Endodermal cell (in vitro differentiated cells): Measurements from ENCODE around the gene ULBP3. TPM values are rescaled to one million over a fixed set of nuclear protein-coding genes. Genes with fewer than 3 reads are reported as not detected.
"Not testable (repeated sequence)": the region's sequence is repeated elsewhere in the genome, so short reads cannot be mapped to it uniquely, and the experiment has no call there.

Experiments used
- DNase-seq: peaks from one replicate; pipeline ENCODE4 v3.0.0-alpha.2; 2017
- H3K27ac ChIP-seq: 2 replicates; pipeline ENCODE4 v1.5.1; 2013; ENCODE audit warnings: mild to moderate bottlenecking, low read depth, low read length, moderate library complexity
- H3K27me3 ChIP-seq: 2 replicates; pipeline ENCODE4 v1.6.1; 2013; ENCODE audit warnings: mild to moderate bottlenecking, low read length, moderate library complexity; ENCODE audit not compliant: insufficient read depth, control insufficient read depth, poor library complexity, severe bottlenecking
- H3K36me3 ChIP-seq: 2 replicates; pipeline ENCODE4 v1.7.0; 2013; ENCODE audit warnings: mild to moderate bottlenecking, low read length, moderate library complexity; ENCODE audit not compliant: control insufficient read depth, insufficient read depth
- H3K4me1 ChIP-seq: one replicate; pipeline ENCODE4 v1.7.0; 2013; ENCODE audit warnings: low read length; ENCODE audit not compliant: control insufficient read depth, insufficient read depth
- H3K4me3 ChIP-seq: 2 replicates; pipeline ENCODE4 v1.5.1; 2013; ENCODE audit warnings: mild to moderate bottlenecking, low read length, moderate library complexity
- H3K9ac ChIP-seq: 2 replicates; pipeline ENCODE4 v1.6.1; 2013; ENCODE audit warnings: mild to moderate bottlenecking, low read length, moderate library complexity; ENCODE audit not compliant: poor library complexity, severe bottlenecking; ENCODE audit errors: extremely low read depth
- H3K9me3 ChIP-seq: 2 replicates; pipeline ENCODE4 v1.6.1; 2013; ENCODE audit warnings: mild to moderate bottlenecking, low read length, moderate library complexity; ENCODE audit not compliant: control insufficient read depth
- H3K27ac Mint-ChIP-seq: 2 replicates; pipeline ENCODE4 v1.8.0; 2020; ENCODE audit warnings: mixed read lengths
- H3K27me3 Mint-ChIP-seq: 2 replicates; pipeline ENCODE4 v1.8.0; 2021; ENCODE audit warnings: mild to moderate bottlenecking, mixed read lengths; ENCODE audit not compliant: insufficient read depth
- H3K36me3 Mint-ChIP-seq: 2 replicates; pipeline ENCODE4 v1.8.0; 2020; ENCODE audit warnings: low read depth, mixed read lengths
- H3K4me1 Mint-ChIP-seq: 2 replicates; pipeline ENCODE4 v1.8.0; 2020; ENCODE audit warnings: mixed read lengths
- H3K4me3 Mint-ChIP-seq: 2 replicates; pipeline ENCODE4 v1.8.0; 2020; ENCODE audit warnings: mild to moderate bottlenecking, moderate library complexity, mixed read lengths
- H3K9me3 Mint-ChIP-seq: 2 replicates; pipeline ENCODE4 v1.8.0; 2020; ENCODE audit warnings: mild to moderate bottlenecking, mixed read lengths
- WGBS, 2 experiments: methylation state at CpG; one replicate each; pipeline versions ENCODE4 v1.1.5 to v1.1.7; 2013; ENCODE audit warnings: missing lambda C conversion rate in 2 of 2, mixed read lengths in 1 of 2; ENCODE audit not compliant: insufficient coverage in 1 of 2, insufficient read length in 1 of 2; 5-methylcytosine and 5-hydroxymethylcytosine counted together
- total RNA-seq, 2 donors: library from RNA; stranded (reverse); fragmentation: NEBNext Ultra II Directional in 1 of 2; extraction: Animal tissue kit (Norgen Biotek cat#: 25700) in 1 of 2; gene quantifications; 2 replicates in 1 of 2; 3 replicates in 1 of 2; pipeline ENCODE4 v1.2.1, GENCODE V29; 2021

The ULBP3 gene
- total RNA-seq, 2 donors from 2014 or later = 4.4 to 5.4 TPM

- not testable (repeated sequence) for H3K9ac ChIP-seq, H3K27ac ChIP-seq, H3K36me3 ChIP-seq, H3K4me1 Mint-ChIP-seq, H3K36me3 Mint-ChIP-seq, H3K27ac Mint-ChIP-seq, H3K9me3 Mint-ChIP-seq, H3K4me1 ChIP-seq, H3K4me3 Mint-ChIP-seq, H3K4me3 ChIP-seq, H3K9me3 ChIP-seq
- H3K27me3 ChIP-seq = peaks cover 98% of the 10 kb centered on the region
- WGBS, 2 experiments = 5% methylated on average over 36 of the region's 50 CpGs; no CpG with 5 or more reads in 1 of the 2 experiments
- peak; percentile 48 for DNase-seq
- peaks cover 96% of the 10 kb centered on the region for H3K27me3 Mint-ChIP-seq
Measured at GRCh38 chr6:150014623-150015280, 54.2 kb downstream of the ULBP3 start.

- 10% methylated on average over 9 of the region's 24 CpGs; no CpG with 5 or more reads in 1 of the 2 experiments for WGBS, 2 experiments
- peak; percentile 7 for DNase-seq
- not testable (repeated sequence) for H3K4me3 Mint-ChIP-seq, H3K9me3 ChIP-seq, H3K9ac ChIP-seq, H3K36me3 ChIP-seq, H3K9me3 Mint-ChIP-seq, H3K27ac Mint-ChIP-seq, H3K27ac ChIP-seq, H3K4me1 Mint-ChIP-seq, H3K4me1 ChIP-seq, H3K4me3 ChIP-seq, H3K36me3 Mint-ChIP-seq
- H3K27me3 Mint-ChIP-seq = peaks cover 97% of the 10 kb centered on the region
- peaks cover 100% of the 10 kb centered on the region for H3K27me3 ChIP-seq
Measured at GRCh38 chr6:150013785-150014622, 54.9 kb downstream of the ULBP3 start.

- not testable (repeated sequence) for H3K4me3 ChIP-seq, H3K4me1 ChIP-seq, H3K4me3 Mint-ChIP-seq, H3K36me3 Mint-ChIP-seq, H3K27ac Mint-ChIP-seq, H3K9me3 ChIP-seq, H3K36me3 ChIP-seq, H3K9me3 Mint-ChIP-seq, H3K4me1 Mint-ChIP-seq, H3K9ac ChIP-seq, H3K27ac ChIP-seq
- peak; percentile 24 for DNase-seq
- peaks cover 97% of the 10 kb centered on the region for H3K27me3 Mint-ChIP-seq
- WGBS, 2 experiments = 44 to 47% methylated on average over 5 to 8 of the region's 8 CpGs
- H3K27me3 ChIP-seq = peaks cover 100% of the 10 kb centered on the region
Measured at GRCh38 chr6:150012846-150013784, 55.8 kb downstream of the ULBP3 start.

Other genes starting within 250 kb of the ULBP3 start
- gene LRP11, start 204.8 kb downstream of the ULBP3 start, total RNA-seq = 1 to 10 TPM; 3.6 to 6.0 TPM
- not detected for gene RAET1E, start 171.0 kb downstream of the ULBP3 start, total RNA-seq
- not detected for gene RAET1G, start 146.0 kb downstream of the ULBP3 start, total RNA-seq
- gene ULBP2, start 127.1 kb downstream of the ULBP3 start, total RNA-seq = under 1 TPM in 1 of 2 donors, not detected in 1; 0.20 TPM
- under 1 TPM; 0.31 to 0.55 TPM for gene ULBP1, start 105.2 kb downstream of the ULBP3 start, total RNA-seq
- gene RAET1L, start 43.6 kb downstream of the ULBP3 start, total RNA-seq = not detected
- under 1 TPM; 0.20 to 0.29 TPM for gene PPP1R14C, start 73.9 kb upstream of the ULBP3 start, total RNA-seq